PC-3 (cell line): Measurements from ENCODE around the gene MECR. TPM values are rescaled to one million over a fixed set of nuclear protein-coding genes. Genes with fewer than 3 reads are reported as not detected.
A peak's percentile ranks its signal among the peaks of the same experiment; 100 is the strongest.

Experiments used
- ATAC-seq: fragments of 200-7000 bp; cut with Tn5 transposase; 2 replicates; pipeline ENCODE4 v1.9.1; 2020; ENCODE audit warnings: mild to moderate bottlenecking, moderate library complexity
- BruUV-seq: library from RNA; stranded (reverse); fragments of 400-500 nt; replicated peaks from 2 replicates; lab custom pipeline; 2021; lab: Mats Ljungman, UMichigan
- CTCF ChIA-PET: fragments of 300-600 bp; sonication (Branson Sonifier 250); formaldehyde crosslinking; loops from one replicate; lab custom pipeline; 2022; ENCODE audit warnings: antibody characterized with exemption; lab: Charles Lee
- POLR2A ChIA-PET: fragments of 300-600 bp; sonication (Branson Sonifier 250); formaldehyde crosslinking; loops from one replicate; lab custom pipeline; 2022; ENCODE audit warnings: antibody characterized with exemption; ENCODE audit not compliant: unreplicated experiment; lab: Charles Lee
- DNase-seq: peaks from one replicate; pipeline ENCODE4 v3.0.0-alpha.2; 2015
- H2AFZ ChIP-seq: fragments of 300-600 bp; sonication (generic); 2 replicates; pipeline ENCODE4 v1.6.0; 2016; ENCODE audit warnings: antibody characterized with exemption, low read length
- H3F3A ChIP-seq: fragments of 300-600 bp; sonication (generic); one replicate; pipeline ENCODE4 v1.6.0; 2017; ENCODE audit warnings: antibody characterized with exemption, low read length, control low read depth, mild to moderate bottlenecking; ENCODE audit not compliant: unreplicated experiment
- H3K27ac ChIP-seq: fragments of 300-600 bp; sonication (generic); 2 replicates; pipeline ENCODE4 v1.5.1; 2016; ENCODE audit warnings: mild to moderate bottlenecking, low read length
- H3K27me3 ChIP-seq: fragments of 300-600 bp; sonication (generic); 2 replicates; pipeline ENCODE4 v1.6.1; 2016; ENCODE audit warnings: low read length, mixed read lengths
- H3K36me3 ChIP-seq: fragments of 300-600 bp; sonication (generic); 2 replicates; pipeline ENCODE4 v1.6.1; 2016; ENCODE audit warnings: low read depth, mixed run types, low read length, mixed read lengths
- H3K4me1 ChIP-seq: fragments of 300-600 bp; sonication (generic); 2 replicates; pipeline ENCODE4 v1.5.1; 2016; ENCODE audit warnings: low read length; ENCODE audit not compliant: insufficient read depth
- H3K4me2 ChIP-seq: fragments of 300-600 bp; sonication (generic); 2 replicates; pipeline ENCODE4 v1.6.0; 2016; ENCODE audit warnings: low read length
- H3K4me3 ChIP-seq: fragments of 300-600 bp; sonication (generic); 2 replicates; pipeline ENCODE4 v1.5.1; 2016; ENCODE audit warnings: mild to moderate bottlenecking, low read length, mixed read lengths
- H3K79me2 ChIP-seq: fragments of 300-600 bp; sonication (generic); 2 replicates; pipeline ENCODE4 v1.6.1; 2017; ENCODE audit warnings: low read length, mixed read lengths
- H3K9ac ChIP-seq: fragments of 300-600 bp; sonication (generic); 2 replicates; pipeline ENCODE4 v1.6.0; 2016; ENCODE audit warnings: mild to moderate bottlenecking, low read length
- H3K9me2 ChIP-seq: fragments of 300-600 bp; sonication (generic); replicated peaks from 2 replicates; pipeline ENCODE4 v1.6.1; 2016; ENCODE audit warnings: mixed run types, low read length, mixed read lengths
- H3K9me3 ChIP-seq: fragments of 300-600 bp; sonication (generic); 2 replicates; pipeline ENCODE4 v1.6.1; 2016; ENCODE audit warnings: low read length, mixed read lengths
- H4K20me1 ChIP-seq: fragments of 300-600 bp; sonication (generic); 2 replicates; pipeline ENCODE4 v1.6.1; 2016; ENCODE audit warnings: low read length, mixed read lengths
- EZH2 ChIP-seq: fragments of 300-600 bp; sonication (generic); IDR thresholded peaks from one replicate; pipeline ENCODE4 v1.6.1; 2017; ENCODE audit warnings: antibody characterized with exemption, mild to moderate bottlenecking, low read length; ENCODE audit not compliant: unreplicated experiment
- EZH2phosphoT487 ChIP-seq: fragments of 300-600 bp; sonication (generic); IDR thresholded peaks from 2 replicates; pipeline ENCODE4 v1.6.1; 2018; ENCODE audit warnings: mild to moderate bottlenecking, antibody characterized with exemption, low read length, borderline replicate concordance
- intact Hi-C: fragments of 100-400 bp; cut with micrococcal nuclease; formaldehyde crosslinking; loops from 2 replicates; pipeline ENCODE4 v1.9.0; 2023
- total RNA-seq: library from RNA; depleted of rRNA; stranded (reverse); fragments of >200 nt; gene quantifications from 2 replicates; pipeline ENCODE4 v1.2.3, GENCODE V29; 2014
- TF ChIP-seq, protein P1 (sequence below): fragments of 300-600 bp; sonication (generic); conservative IDR thresholded peaks from 2 replicates; pipeline ENCODE4 v1.5.1; 2017; ENCODE audit warnings: antibody characterized with exemption, low read depth, mild to moderate bottlenecking, low read length

MECR gene
- total RNA-seq, 1 experiment from 2014 or later, result 30.5 TPM

GRCh38 chr1:29233693-29234092 is 3.0 kb upstream of the MECR start:
- DNase-seq (no peak), ATAC-seq (no peak)
- Histone ChIP-seq H3K4me2 (no peak overlapping the region), H3F3A (no peaks in the 10 kb centered on the region), H4K20me1 (no peaks in the 10 kb centered on the region), H3K36me3 (no peaks in the 10 kb centered on the region), H2AFZ (no peak overlapping the region), H3K27me3 (no peaks in the 10 kb centered on the region), H3K9ac (no peak overlapping the region), H3K4me1 (peaks cover 14% of the 10 kb centered on the region), H3K9me2 (no peaks in the 10 kb centered on the region), H3K27ac (no peak overlapping the region), H3K9me3 (no peaks in the 10 kb centered on the region), H3K4me3 (no peak overlapping the region), H3K79me2 (peaks cover 34% of the 10 kb centered on the region)
- TF ChIP-seq, protein P1, sequence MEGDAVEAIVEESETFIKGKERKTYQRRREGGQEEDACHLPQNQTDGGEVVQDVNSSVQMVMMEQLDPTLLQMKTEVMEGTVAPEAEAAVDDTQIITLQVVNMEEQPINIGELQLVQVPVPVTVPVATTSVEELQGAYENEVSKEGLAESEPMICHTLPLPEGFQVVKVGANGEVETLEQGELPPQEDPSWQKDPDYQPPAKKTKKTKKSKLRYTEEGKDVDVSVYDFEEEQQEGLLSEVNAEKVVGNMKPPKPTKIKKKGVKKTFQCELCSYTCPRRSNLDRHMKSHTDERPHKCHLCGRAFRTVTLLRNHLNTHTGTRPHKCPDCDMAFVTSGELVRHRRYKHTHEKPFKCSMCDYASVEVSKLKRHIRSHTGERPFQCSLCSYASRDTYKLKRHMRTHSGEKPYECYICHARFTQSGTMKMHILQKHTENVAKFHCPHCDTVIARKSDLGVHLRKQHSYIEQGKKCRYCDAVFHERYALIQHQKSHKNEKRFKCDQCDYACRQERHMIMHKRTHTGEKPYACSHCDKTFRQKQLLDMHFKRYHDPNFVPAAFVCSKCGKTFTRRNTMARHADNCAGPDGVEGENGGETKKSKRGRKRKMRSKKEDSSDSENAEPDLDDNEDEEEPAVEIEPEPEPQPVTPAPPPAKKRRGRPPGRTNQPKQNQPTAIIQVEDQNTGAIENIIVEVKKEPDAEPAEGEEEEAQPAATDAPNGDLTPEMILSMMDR, result no peak
- TF ChIP-seq EZH2 (no peak), EZH2phosphoT487 (no peak)
- intact Hi-C loops, result loop anchor here (10.0 kb wide), 2 partner anchors 411 to 881 kb away; no protein-coding TSS in a partner anchor
- no TSS peak for BruUV-seq
- ChIA-PET POLR2A (no interaction called here), CTCF (interaction anchor here (0.6 kb wide), 1 partner anchor 351 kb away, joined by 3 read pairs; no protein-coding TSS in a partner anchor)

- no peaks in the 10 kb centered on the region for H3K27me3 ChIP-seq
- no peak overlapping the region for H2AFZ ChIP-seq
- no peaks in the 10 kb centered on the region for H3K9me3 ChIP-seq
- no TSS peak for BruUV-seq
- no peaks in the 10 kb centered on the region for H3F3A ChIP-seq
- H3K4me2 ChIP-seq, result no peak overlapping the region
- no peaks in the 10 kb centered on the region for H3K9me2 ChIP-seq
- H3K4me1 ChIP-seq, result peaks cover 6% of the 10 kb centered on the region
- no peak overlapping the region for H3K9ac ChIP-seq
- ChIA-PET CTCF (no interaction called here), POLR2A (no interaction called here)
- H4K20me1 ChIP-seq, result no peaks in the 10 kb centered on the region
- no peak overlapping the region for H3K4me3 ChIP-seq
- TF ChIP-seq EZH2, result no peak
- TF ChIP-seq, protein P1, result no peak
- TF ChIP-seq EZH2phosphoT487, result no peak
- peaks cover 32% of the 10 kb centered on the region for H3K79me2 ChIP-seq
- no peaks in the 10 kb centered on the region for H3K36me3 ChIP-seq
- intact Hi-C loops, result loop anchor here (10.0 kb wide), 2 partner anchors 412 to 882 kb away; no protein-coding TSS in a partner anchor
- DNase-seq (no peak), ATAC-seq (no peak)
- no peak overlapping the region for H3K27ac ChIP-seq
These were observed 1.7 kb upstream of the MECR start for GRCh38 chr1:29232387-29232786.

GRCh38 chr1:29230204-29230552 is 556 bp downstream of the MECR start:
- no TSS peak for BruUV-seq
- Histone ChIP-seq H3K27me3 (no peaks in the 10 kb centered on the region), H3K27ac (peak overlapping the region; percentile 2; the same call in 1 of the 2 replicates), H3K4me1 (peaks cover 10% of the 10 kb centered on the region), H3K9me3 (no peaks in the 10 kb centered on the region), H3K9me2 (no peaks in the 10 kb centered on the region), H3K36me3 (no peaks in the 10 kb centered on the region), H3F3A (no peaks in the 10 kb centered on the region), H2AFZ (peak overlapping the region; percentile 78), H4K20me1 (no peaks in the 10 kb centered on the region), H3K4me2 (peak overlapping the region; percentile 89), H3K79me2 (peaks cover 31% of the 10 kb centered on the region), H3K4me3 (peak overlapping the region; percentile 85), H3K9ac (peak overlapping the region; percentile 92)
- DNase-seq, result no peak
- CTCF ChIA-PET, result no interaction called here
- intact Hi-C loops, result loop anchor here (10.0 kb wide), 2 partner anchors 415 to 885 kb away; no protein-coding TSS in a partner anchor
- ATAC-seq, result no peak
- POLR2A ChIA-PET, result interaction anchor here (0.6 kb wide), 1 partner anchor 37 kb away, joined by 3 read pairs; no protein-coding TSS in a partner anchor
- TF ChIP-seq EZH2 (no peak), EZH2phosphoT487 (no peak)
- TF ChIP-seq, protein P1, result no peak
